SK-N-SH (cell line): ENCODE measurements around the gene HLA-DMA. TPM values are rescaled to one million over a fixed set of nuclear protein-coding genes. Genes with fewer than 3 reads are reported as not detected.

ENCODE experiments used
- CTCF ChIA-PET: fragments of 300-600, 350-600 bp; formaldehyde crosslinking; extraction: SDS; loops from one replicate; lab custom pipeline; 2021; lab: Yijun Ruan, JAX
- POLR2A ChIA-PET: fragments of 350-600 bp; sonication (Branson Sonifier 250); formaldehyde crosslinking; extraction: SDS; loops from one replicate; lab custom pipeline; 2020; ENCODE audit warnings: antibody characterized with exemption, inconsistent platforms; lab: Yijun Ruan, JAX
- DNase-seq: peaks from one replicate; pipeline ENCODE4 v3.0.0; 2012
- H2AFZ ChIP-seq: fragments of 200-600 bp; sonication (generic); 2 replicates; pipeline ENCODE4 v1.8.1; 2016; ENCODE audit warnings: antibody characterized with exemption, mild to moderate bottlenecking, low read depth
- H3F3A ChIP-seq: fragments of 200-600 bp; sonication (generic); replicated peaks from 2 replicates; pipeline ENCODE3; 2016; ENCODE audit warnings: antibody characterized with exemption, mild to moderate bottlenecking; ENCODE audit not compliant: insufficient read depth
- H3K27ac ChIP-seq, 2 experiments: fragments of 200-500 bp in 1 of 2; fragments of 200-600 bp in 1 of 2; sonication (Bioruptor generic) in 1 of 2; sonication (generic), shearing (Covaris generic) in 1 of 2; 2 replicates each; pipeline versions ENCODE4 v1.5.1 to v1.6.1; 2014 to 2016; ENCODE audit warnings: low read depth in 2 of 2, inconsistent platforms in 1 of 2, low read length in 1 of 2, mild to moderate bottlenecking in 1 of 2, mixed read lengths in 1 of 2
- H3K27me3 ChIP-seq: fragments of 200-600 bp; sonication (generic), shearing (Covaris generic); 2 replicates; pipeline ENCODE4 v1.6.1; 2016; ENCODE audit warnings: mixed run types; ENCODE audit not compliant: insufficient read depth
- H3K36me3 ChIP-seq, 2 experiments: fragments of 200-500 bp in 1 of 2; fragments of 200-600 bp in 1 of 2; sonication (Bioruptor generic) in 1 of 2; sonication (generic) in 1 of 2; replicated peaks in 1 of 2; 2 replicates each; pipeline versions ENCODE3 to v1.5.1; 2014 to 2016; ENCODE audit warnings: low read length in 1 of 2, mild to moderate bottlenecking in 1 of 2; ENCODE audit not compliant: insufficient read depth in 2 of 2, control insufficient read depth in 1 of 2
- H3K4me1 ChIP-seq, 2 experiments: fragments of 200-500 bp in 1 of 2; fragments of 200-600 bp in 1 of 2; sonication (Bioruptor generic) in 1 of 2; sonication (generic), shearing (Covaris generic) in 1 of 2; 2 replicates each; pipeline versions ENCODE4 v1.5.1 to v1.6.1; 2014 to 2016; ENCODE audit warnings: low read depth in 1 of 2, low read length in 1 of 2, mixed run types in 1 of 2; ENCODE audit not compliant: insufficient read depth in 2 of 2, control insufficient read depth in 1 of 2
- H3K4me2 ChIP-seq: fragments of 200-600 bp; sonication (generic), shearing (Covaris generic); 2 replicates; pipeline ENCODE4 v1.6.1; 2017; ENCODE audit warnings: mixed run types
- H3K4me3 ChIP-seq, 2 experiments: fragments of 200-500 bp in 1 of 2; fragments of 200-600 bp in 1 of 2; sonication (Bioruptor generic) in 1 of 2; sonication (generic), shearing (Covaris generic) in 1 of 2; 2 replicates each; pipeline versions ENCODE4 v1.5.1 to v1.8.1; 2014 to 2016; ENCODE audit warnings: low read depth in 2 of 2, inconsistent platforms in 1 of 2, low read length in 1 of 2, mild to moderate bottlenecking in 1 of 2, mixed read lengths in 1 of 2, moderate library complexity in 1 of 2
- H3K79me2 ChIP-seq: fragments of 200-600 bp; sonication (generic); 2 replicates; pipeline ENCODE4 v1.8.1; 2017; ENCODE audit warnings: mild to moderate bottlenecking; ENCODE audit not compliant: insufficient read depth
- H3K9ac ChIP-seq: fragments of 200-600 bp; sonication (generic); 2 replicates; pipeline ENCODE4 v1.6.1; 2017; ENCODE audit warnings: mixed run types
- H3K9me2 ChIP-seq: fragments of 200-600 bp; sonication (generic); 2 replicates; pipeline ENCODE4 v1.6.1; 2017; ENCODE audit warnings: mixed run types
- H3K9me3 ChIP-seq: fragments of 200-600 bp; sonication (generic); 2 replicates; pipeline ENCODE4 v1.6.1; 2017; ENCODE audit warnings: mixed run types, mild to moderate bottlenecking, moderate library complexity
- H4K20me1 ChIP-seq: fragments of 200-600 bp; sonication (generic); 2 replicates; pipeline ENCODE4 v1.6.1; 2017; ENCODE audit warnings: mild to moderate bottlenecking, mixed run types; ENCODE audit not compliant: insufficient read depth
- CHD2 ChIP-seq: fragments of 150-350 bp; IDR thresholded peaks from 2 replicates; pipeline ENCODE4 v1.6.1; 2018; ENCODE audit warnings: low read length; ENCODE audit not compliant: partially characterized antibody
- CTCF ChIP-seq: fragments of 200-600 bp; sonication (generic); IDR thresholded peaks from 2 replicates; pipeline ENCODE4 v1.6.1; 2017; ENCODE audit warnings: antibody characterized with exemption, mild to moderate bottlenecking, moderate library complexity
- ELF1 ChIP-seq: IDR thresholded peaks from 2 replicates; pipeline ENCODE4 v1.4.0; 2012
- EZH2phosphoT487 ChIP-seq: fragments of 200-600 bp; sonication (generic); IDR thresholded peaks from 2 replicates; pipeline ENCODE4 v1.6.1; 2017; ENCODE audit warnings: low read depth, mixed run types, mild to moderate bottlenecking, antibody characterized with exemption, moderate library complexity, borderline replicate concordance
- FOSL2 ChIP-seq: IDR thresholded peaks from 2 replicates; pipeline ENCODE4 v1.4.0; 2012; ENCODE audit warnings: low read depth, mild to moderate bottlenecking, moderate library complexity, borderline replicate concordance
- FOXM1 ChIP-seq: IDR thresholded peaks from 2 replicates; pipeline ENCODE4 v1.4.0; 2012; ENCODE audit warnings: low read depth, mild to moderate bottlenecking
- GABPA ChIP-seq: IDR thresholded peaks from 2 replicates; pipeline ENCODE4 v1.4.0; 2012; ENCODE audit warnings: low read depth, mild to moderate bottlenecking
- JUND ChIP-seq: IDR thresholded peaks from 2 replicates; pipeline ENCODE4 v1.4.0; 2012
- MEF2A ChIP-seq: IDR thresholded peaks from 2 replicates; pipeline ENCODE4 v1.4.0; 2012; ENCODE audit warnings: low read depth, borderline replicate concordance
- NFIC ChIP-seq: IDR thresholded peaks from 2 replicates; pipeline ENCODE4 v1.4.0; 2012; ENCODE audit warnings: borderline replicate concordance
- PBX3 ChIP-seq: IDR thresholded peaks from 2 replicates; pipeline ENCODE4; 2012
- RAD21 ChIP-seq: IDR thresholded peaks from 2 replicates; pipeline ENCODE4 v1.6.1; 2012; ENCODE audit warnings: mild to moderate bottlenecking, low read length
- RCOR1 ChIP-seq: fragments of 150-350 bp; IDR thresholded peaks from 2 replicates; pipeline ENCODE4 v1.6.1; 2017; ENCODE audit warnings: antibody characterized with exemption, low read length
- RXRA ChIP-seq: IDR thresholded peaks from 2 replicates; pipeline ENCODE4 v1.4.0; 2012; ENCODE audit warnings: low read depth, mild to moderate bottlenecking, borderline replicate concordance
- TAF1 ChIP-seq: IDR thresholded peaks from 2 replicates; pipeline ENCODE4 v1.6.1; 2012; ENCODE audit warnings: low read depth, mild to moderate bottlenecking, low read length, moderate library complexity, borderline replicate concordance
- TEAD4 ChIP-seq: IDR thresholded peaks from 2 replicates; pipeline ENCODE4 v1.4.0; 2012; ENCODE audit warnings: mild to moderate bottlenecking, borderline replicate concordance; ENCODE audit not compliant: insufficient read depth
- USF2 ChIP-seq: fragments of 150-350 bp; IDR thresholded peaks from 2 replicates; pipeline ENCODE4 v1.6.1; 2017; ENCODE audit warnings: antibody characterized with exemption, low read length, low read depth, borderline replicate concordance
- WGBS: methylation state at CpG from one replicate; pipeline ENCODE4 v1.1.6; 2017; ENCODE audit warnings: low lambda C conversion rate; 5-methylcytosine and 5-hydroxymethylcytosine counted together
- polyA plus RNA-seq, 3 experiments: library from polyadenylated mRNA; depleted of rRNA; stranded (reverse); fragments of >200 nt; gene quantifications; 2 replicates each; pipeline ENCODE4 v1.2.3, GENCODE V29; 2012

HLA-DMA gene
- polyA plus RNA-seq, 1 of the 3 experiments (the other 2 are of a cell fraction), result 1.2 TPM

GRCh38 chr6:32922083-32922482 lies 30.8 kb downstream of the HLA-DMA start:
- no peaks in the 10 kb centered on the region for H3K4me1 ChIP-seq
- CTCF ChIA-PET, result interaction anchor here (1.2 to 7.3 kb wide), 5 partner anchors 11 to 63 kb away, joined by 3 to 60 read pairs (median 5); partner anchors contain the start of gene BRD2
- H3K9me2 ChIP-seq, result no peaks in the 10 kb centered on the region
- TF ChIP-seq PBX3, result no peak
- TF ChIP-seq USF2, result no peak
- TF ChIP-seq, all 33 proteins: peak for 0
- Histone ChIP-seq H3F3A (no peaks in the 10 kb centered on the region), H3K27ac (no peak overlapping the region), H3K4me3 (no peak overlapping the region), H3K27me3 (peaks cover 26% of the 10 kb centered on the region; the same call in 1 of the 2 replicates), H4K20me1 (no peaks in the 10 kb centered on the region), H3K79me2 (no peaks in the 10 kb centered on the region), H3K9me3 (no peaks in the 10 kb centered on the region), H2AFZ (no peak overlapping the region), H3K36me3 (no peaks in the 10 kb centered on the region), H3K9ac (no peak overlapping the region), H3K4me2 (no peak overlapping the region)
- 16% methylated on average over 2 of the region's 2 CpGs for WGBS
- no peak for DNase-seq
- POLR2A ChIA-PET, result no interaction called here

GRCh38 chr6:32920715-32921114 lies 32.2 kb downstream of the HLA-DMA start:
- POLR2A ChIA-PET, result no interaction called here
- TF ChIP-seq RAD21 (no peak), JUND (no peak), NFIC (no peak), TAF1 (no peak), CTCF (no peak), ELF1 (no peak), RCOR1 (no peak), TEAD4 (no peak), RXRA (no peak), EZH2phosphoT487 (no peak), FOXM1 (no peak), CHD2 (no peak), MEF2A (no peak), FOSL2 (no peak), USF2 (no peak), GABPA (no peak)
- no peaks in the 10 kb centered on the region for H3K4me1 ChIP-seq
- H3K36me3 ChIP-seq, result no peaks in the 10 kb centered on the region
- H3K9me2 ChIP-seq, result no peaks in the 10 kb centered on the region
- peaks cover 26% of the 10 kb centered on the region; the same call in 1 of the 2 replicates for H3K27me3 ChIP-seq
- no peak for DNase-seq
- 2% methylated on average over 2 of the region's 2 CpGs for WGBS
- H3K4me3 ChIP-seq, result no peak overlapping the region
- no peak overlapping the region for H3K27ac ChIP-seq
- no peaks in the 10 kb centered on the region for H3K79me2 ChIP-seq
- CTCF ChIA-PET, result interaction anchor here (1.0 to 7.3 kb wide), 5 partner anchors 10 to 64 kb away, joined by 4 to 60 read pairs (median 5); partner anchors contain the start of gene HLA-DMA
- H2AFZ ChIP-seq, result no peak overlapping the region
- H3F3A ChIP-seq, result no peaks in the 10 kb centered on the region
- no peak overlapping the region for H3K9ac ChIP-seq
- no peaks in the 10 kb centered on the region for H3K9me3 ChIP-seq
- H4K20me1 ChIP-seq, result no peaks in the 10 kb centered on the region
- H3K4me2 ChIP-seq, result no peak overlapping the region
